ENCODE results near the gene P3H2.

DNA sequence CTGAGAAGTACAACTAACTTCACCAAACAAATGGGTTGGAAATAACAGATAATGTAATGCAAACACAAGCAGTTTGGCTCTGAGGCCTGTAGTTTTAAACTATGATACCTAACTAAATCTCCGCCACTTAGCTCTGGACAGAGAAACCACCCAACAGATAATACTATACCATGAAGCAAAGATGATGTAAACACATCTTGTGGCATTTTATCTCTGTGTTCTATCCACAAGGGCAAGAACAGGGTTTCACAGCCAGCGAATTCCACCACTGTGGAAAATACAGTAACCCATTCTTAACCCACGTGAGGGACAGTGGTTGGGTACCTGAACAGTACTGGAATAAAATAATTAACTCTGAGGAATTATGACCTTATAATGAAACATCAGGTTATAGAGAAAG lies 93.6 kb downstream of the P3H2 start:
- TF ChIP-seq EZH2 (IDR thresholded peaks at IDR 0.05; ENCODE audit: insufficient read depth, poor library complexity, severe bottlenecking) (no peak), EZH2phosphoT487 (IDR thresholded peaks at IDR 0.05; ENCODE audit: insufficient read depth, low read depth) (no peak)
